K562 (cell line): ENCODE data around the gene SYNGR4. TPM values are rescaled to one million over a fixed set of nuclear protein-coding genes. Genes with fewer than 3 reads are reported as not detected.

Source experiments
- polyA plus RNA-seq, 8 experiments: library from polyadenylated mRNA; depleted of rRNA in 4 of 8; stranded (reverse) in 5 of 8; unstranded in 3 of 8; fragments of >200 nt; fragmentation: Nextera tagmentation in 2 of 8; fragmentation: Illumina TruSeq in 1 of 8; extraction: Ambion mirVana in 2 of 8; extraction: Trizol in 1 of 8; gene quantifications; 2 replicates each; pipeline versions ENCODE4 v1.2.1 to v1.2.3, GENCODE V29; 2011 to 2014; ENCODE audit warnings: inconsistent platforms in 1 of 8, missing spikeins in 1 of 8
- total RNA-seq, 7 experiments: library from RNA; depleted of rRNA in 6 of 7; stranded (reverse); fragments of >200 nt in 6 of 7; fragmentation: Illumina TruSeq in 2 of 7; extraction: Trizol in 2 of 7; gene quantifications; 2 replicates each; pipeline versions ENCODE4 v1.2.1 to v1.2.3, GENCODE V29; 2011 to 2021; ENCODE audit warnings: low replicate concordance in 1 of 7

Gene SYNGR4
- total and polyA plus RNA-seq, 9 of the 15 experiments (the other 6 are each of a cell fraction or from before 2014, with no cell fraction given), result 0.07 to 0.14 TPM; not detected in 7

Other genes starting within 250 kb of the SYNGR4 start
Only the 7 nearest of the 14 such genes appear.
- not detected in 2 replicates for gene ZNF114, start 94.3 kb upstream of the SYNGR4 start, total RNA-seq (2014; rRNA removed)
- gene ZNF114, start 94.3 kb upstream of the SYNGR4 start, total RNA-seq (2014; rRNA removed; fragmentation: Illumina TruSeq; extraction: Trizol), result not detected in 2 replicates
- not detected in 2 replicates for gene ZNF114, start 94.3 kb upstream of the SYNGR4 start, total RNA-seq (2015; rRNA removed; fragmentation: Illumina TruSeq; extraction: Trizol)
- gene ZNF114, start 94.3 kb upstream of the SYNGR4 start, total RNA-seq (2021), result not detected in 2 replicates
- gene ZNF114, start 94.3 kb upstream of the SYNGR4 start, polyA plus RNA-seq (2011; rRNA removed), result not detected in 2 replicates
- not detected in 2 replicates for gene ZNF114, start 94.3 kb upstream of the SYNGR4 start, polyA plus RNA-seq (2014; fragmentation: Illumina TruSeq; extraction: Trizol)
- not detected for gene ZNF114, start 94.3 kb upstream of the SYNGR4 start, polyA plus RNA-seq (2014; fragmentation: Nextera tagmentation; extraction: Ambion mirVana)
- gene ZNF114, start 94.3 kb upstream of the SYNGR4 start, polyA plus RNA-seq (2014; rRNA removed), result not detected in 2 replicates
- 137 and 194 TPM in 2 replicates for gene EMP3, start 38.8 kb upstream of the SYNGR4 start, total RNA-seq (2014; rRNA removed)
- gene EMP3, start 38.8 kb upstream of the SYNGR4 start, total RNA-seq (2014; rRNA removed; fragmentation: Illumina TruSeq; extraction: Trizol), result 184 and 204 TPM in 2 replicates
- gene EMP3, start 38.8 kb upstream of the SYNGR4 start, total RNA-seq (2015; rRNA removed; fragmentation: Illumina TruSeq; extraction: Trizol), result 386 and 393 TPM in 2 replicates
- 296 and 321 TPM in 2 replicates for gene EMP3, start 38.8 kb upstream of the SYNGR4 start, total RNA-seq (2021)
- gene EMP3, start 38.8 kb upstream of the SYNGR4 start, polyA plus RNA-seq (2011; rRNA removed), result 355 and 448 TPM in 2 replicates
- 308 and 333 TPM in 2 replicates for gene EMP3, start 38.8 kb upstream of the SYNGR4 start, polyA plus RNA-seq (2014; fragmentation: Illumina TruSeq; extraction: Trizol)
- 100 to 1,000 TPM; 123 to 227 TPM for gene EMP3, start 38.8 kb upstream of the SYNGR4 start, polyA plus RNA-seq (2014; fragmentation: Nextera tagmentation; extraction: Ambion mirVana)
- gene EMP3, start 38.8 kb upstream of the SYNGR4 start, polyA plus RNA-seq (2014; rRNA removed), result 314 and 369 TPM in 2 replicates
- gene TMEM143, start 427 bp upstream of the SYNGR4 start, total RNA-seq (2014; rRNA removed), result 2.3 and 5.1 TPM in 2 replicates
- gene TMEM143, start 427 bp upstream of the SYNGR4 start, total RNA-seq (2014; rRNA removed; fragmentation: Illumina TruSeq; extraction: Trizol), result 0.96 and 1.9 TPM in 2 replicates
- gene TMEM143, start 427 bp upstream of the SYNGR4 start, total RNA-seq (2015; rRNA removed; fragmentation: Illumina TruSeq; extraction: Trizol), result 2.5 and 4.3 TPM in 2 replicates
- 7.9 and 8.8 TPM in 2 replicates for gene TMEM143, start 427 bp upstream of the SYNGR4 start, total RNA-seq (2021)
- 6.6 and 12.4 TPM in 2 replicates for gene TMEM143, start 427 bp upstream of the SYNGR4 start, polyA plus RNA-seq (2011; rRNA removed)
- 4.7 and 5.0 TPM in 2 replicates for gene TMEM143, start 427 bp upstream of the SYNGR4 start, polyA plus RNA-seq (2014; fragmentation: Illumina TruSeq; extraction: Trizol)
- under 1 TPM; 0.66 to 0.67 TPM for gene TMEM143, start 427 bp upstream of the SYNGR4 start, polyA plus RNA-seq (2014; fragmentation: Nextera tagmentation; extraction: Ambion mirVana)
- gene TMEM143, start 427 bp upstream of the SYNGR4 start, polyA plus RNA-seq (2014; rRNA removed), result 7.2 and 7.8 TPM in 2 replicates
- 54.2 and 66.1 TPM in 2 replicates for gene KDELR1, start 27.2 kb downstream of the SYNGR4 start, total RNA-seq (2014; rRNA removed)
- gene KDELR1, start 27.2 kb downstream of the SYNGR4 start, total RNA-seq (2014; rRNA removed; fragmentation: Illumina TruSeq; extraction: Trizol), result 49.1 and 52.5 TPM in 2 replicates
- gene KDELR1, start 27.2 kb downstream of the SYNGR4 start, total RNA-seq (2015; rRNA removed; fragmentation: Illumina TruSeq; extraction: Trizol), result 58.5 and 60.6 TPM in 2 replicates
- gene KDELR1, start 27.2 kb downstream of the SYNGR4 start, total RNA-seq (2021), result 133 and 138 TPM in 2 replicates
- gene KDELR1, start 27.2 kb downstream of the SYNGR4 start, polyA plus RNA-seq (2011; rRNA removed), result 82.9 and 185 TPM in 2 replicates
- gene KDELR1, start 27.2 kb downstream of the SYNGR4 start, polyA plus RNA-seq (2014; fragmentation: Illumina TruSeq; extraction: Trizol), result 165 and 185 TPM in 2 replicates
- gene KDELR1, start 27.2 kb downstream of the SYNGR4 start, polyA plus RNA-seq (2014; fragmentation: Nextera tagmentation; extraction: Ambion mirVana), result 10 to 100 TPM in 1 of 2 experiments, 1 to 10 TPM in 1; 6.1 to 11.1 TPM
- 75.0 and 76.4 TPM in 2 replicates for gene KDELR1, start 27.2 kb downstream of the SYNGR4 start, polyA plus RNA-seq (2014; rRNA removed)
- 4.7 and 5.3 TPM in 2 replicates for gene GRIN2D, start 29.3 kb downstream of the SYNGR4 start, total RNA-seq (2014; rRNA removed)
- 0.86 and 0.98 TPM in 2 replicates for gene GRIN2D, start 29.3 kb downstream of the SYNGR4 start, total RNA-seq (2014; rRNA removed; fragmentation: Illumina TruSeq; extraction: Trizol)
- gene GRIN2D, start 29.3 kb downstream of the SYNGR4 start, total RNA-seq (2015; rRNA removed; fragmentation: Illumina TruSeq; extraction: Trizol), result 1.8 and 2.7 TPM in 2 replicates
- gene GRIN2D, start 29.3 kb downstream of the SYNGR4 start, total RNA-seq (2021), result 24.7 and 31.5 TPM in 2 replicates
- gene GRIN2D, start 29.3 kb downstream of the SYNGR4 start, polyA plus RNA-seq (2011; rRNA removed), result 0.95 and 2.5 TPM in 2 replicates
- 7.5 and 12.0 TPM in 2 replicates for gene GRIN2D, start 29.3 kb downstream of the SYNGR4 start, polyA plus RNA-seq (2014; fragmentation: Illumina TruSeq; extraction: Trizol)
- under 1 TPM; 0.32 to 0.55 TPM for gene GRIN2D, start 29.3 kb downstream of the SYNGR4 start, polyA plus RNA-seq (2014; fragmentation: Nextera tagmentation; extraction: Ambion mirVana)
- gene GRIN2D, start 29.3 kb downstream of the SYNGR4 start, polyA plus RNA-seq (2014; rRNA removed), result 5.3 and 5.6 TPM in 2 replicates
- gene GRWD1, start 81.6 kb downstream of the SYNGR4 start, total RNA-seq (2014; rRNA removed), result 44.0 and 48.7 TPM in 2 replicates
- 20.4 and 21.2 TPM in 2 replicates for gene GRWD1, start 81.6 kb downstream of the SYNGR4 start, total RNA-seq (2014; rRNA removed; fragmentation: Illumina TruSeq; extraction: Trizol)
- 47.2 and 50.6 TPM in 2 replicates for gene GRWD1, start 81.6 kb downstream of the SYNGR4 start, total RNA-seq (2015; rRNA removed; fragmentation: Illumina TruSeq; extraction: Trizol)
- gene GRWD1, start 81.6 kb downstream of the SYNGR4 start, total RNA-seq (2021), result 87.2 and 88.2 TPM in 2 replicates
- 22.2 and 22.4 TPM in 2 replicates for gene GRWD1, start 81.6 kb downstream of the SYNGR4 start, polyA plus RNA-seq (2011; rRNA removed)
- 24.5 and 44.3 TPM in 2 replicates for gene GRWD1, start 81.6 kb downstream of the SYNGR4 start, polyA plus RNA-seq (2014; fragmentation: Illumina TruSeq; extraction: Trizol)
- 1 to 10 TPM; 1.5 to 2.6 TPM for gene GRWD1, start 81.6 kb downstream of the SYNGR4 start, polyA plus RNA-seq (2014; fragmentation: Nextera tagmentation; extraction: Ambion mirVana)
- gene GRWD1, start 81.6 kb downstream of the SYNGR4 start, polyA plus RNA-seq (2014; rRNA removed), result 51.4 and 55.4 TPM in 2 replicates
- 0.18 and 0.41 TPM in 2 replicates for gene KCNJ14, start 91.2 kb downstream of the SYNGR4 start, total RNA-seq (2014; rRNA removed)
- 0.45 and 0.47 TPM in 2 replicates for gene KCNJ14, start 91.2 kb downstream of the SYNGR4 start, total RNA-seq (2014; rRNA removed; fragmentation: Illumina TruSeq; extraction: Trizol)
- gene KCNJ14, start 91.2 kb downstream of the SYNGR4 start, total RNA-seq (2015; rRNA removed; fragmentation: Illumina TruSeq; extraction: Trizol), result 0.76 and 0.94 TPM in 2 replicates
- gene KCNJ14, start 91.2 kb downstream of the SYNGR4 start, total RNA-seq (2021), result 1.4 and 1.6 TPM in 2 replicates
- 0.54 and 0.74 TPM in 2 replicates for gene KCNJ14, start 91.2 kb downstream of the SYNGR4 start, polyA plus RNA-seq (2011; rRNA removed)
- gene KCNJ14, start 91.2 kb downstream of the SYNGR4 start, polyA plus RNA-seq (2014; fragmentation: Illumina TruSeq; extraction: Trizol), result 0.46 and 0.49 TPM in 2 replicates
- under 1 TPM; 0.15 to 0.38 TPM for gene KCNJ14, start 91.2 kb downstream of the SYNGR4 start, polyA plus RNA-seq (2014; fragmentation: Nextera tagmentation; extraction: Ambion mirVana)
- 0.59 and 1.2 TPM in 2 replicates for gene KCNJ14, start 91.2 kb downstream of the SYNGR4 start, polyA plus RNA-seq (2014; rRNA removed)